Activated gamma-delta T cell (primary cell): ENCODE measurements around the gene SART1.
A peak's percentile ranks its signal among the peaks of the same experiment; 100 is the strongest.
"Not testable (repeated sequence)": the region's sequence is repeated elsewhere in the genome, so short reads cannot be mapped to it uniquely, and the experiment has no call there.

Experiments
- DNase-seq: peaks from one replicate; lab custom pipeline; 2025; lab: John Stamatoyannopoulos, UW

The SART1 gene

DNA sequence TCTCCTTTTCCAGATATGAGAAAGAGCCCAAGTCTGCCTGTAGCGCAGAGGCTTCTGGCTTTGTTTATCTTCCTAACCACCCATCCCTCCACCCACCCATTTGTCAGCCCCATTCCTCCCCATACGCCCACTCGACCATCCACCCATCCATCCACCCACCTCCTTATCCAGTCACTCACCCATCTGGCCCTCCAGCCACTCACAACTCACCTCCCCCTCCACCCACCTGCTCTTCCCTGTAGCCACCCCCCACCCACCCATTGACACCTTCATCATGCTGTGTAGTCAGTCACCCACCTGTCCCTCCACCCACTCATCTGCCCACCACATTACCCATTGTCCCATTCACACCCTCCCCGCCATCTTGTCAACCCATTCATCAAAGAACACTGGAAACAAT lies 55.8 kb downstream of the SART1 start:
- no peak for DNase-seq

DNA sequence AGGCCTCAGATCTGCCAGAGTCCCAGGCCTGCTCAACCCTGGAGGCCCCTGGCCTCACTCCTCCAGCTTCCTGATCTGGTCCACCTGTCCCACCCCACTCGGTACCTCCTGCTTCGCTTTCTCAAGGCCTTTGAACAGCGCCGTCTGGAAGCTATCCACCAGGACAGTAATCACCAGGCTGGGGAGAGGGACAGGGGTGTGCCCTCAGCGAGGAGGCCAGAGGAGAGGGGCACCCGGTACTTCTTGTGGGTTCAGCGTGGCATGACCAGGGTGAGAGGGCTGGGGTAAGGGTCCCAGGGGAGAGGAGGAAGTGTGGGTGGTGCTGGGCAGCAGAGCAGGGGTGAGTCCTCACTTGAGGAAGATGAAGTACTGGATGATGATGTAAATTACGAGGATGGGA lies 58.7 kb downstream of the SART1 start:
- DNase-seq, result no peak

DNA sequence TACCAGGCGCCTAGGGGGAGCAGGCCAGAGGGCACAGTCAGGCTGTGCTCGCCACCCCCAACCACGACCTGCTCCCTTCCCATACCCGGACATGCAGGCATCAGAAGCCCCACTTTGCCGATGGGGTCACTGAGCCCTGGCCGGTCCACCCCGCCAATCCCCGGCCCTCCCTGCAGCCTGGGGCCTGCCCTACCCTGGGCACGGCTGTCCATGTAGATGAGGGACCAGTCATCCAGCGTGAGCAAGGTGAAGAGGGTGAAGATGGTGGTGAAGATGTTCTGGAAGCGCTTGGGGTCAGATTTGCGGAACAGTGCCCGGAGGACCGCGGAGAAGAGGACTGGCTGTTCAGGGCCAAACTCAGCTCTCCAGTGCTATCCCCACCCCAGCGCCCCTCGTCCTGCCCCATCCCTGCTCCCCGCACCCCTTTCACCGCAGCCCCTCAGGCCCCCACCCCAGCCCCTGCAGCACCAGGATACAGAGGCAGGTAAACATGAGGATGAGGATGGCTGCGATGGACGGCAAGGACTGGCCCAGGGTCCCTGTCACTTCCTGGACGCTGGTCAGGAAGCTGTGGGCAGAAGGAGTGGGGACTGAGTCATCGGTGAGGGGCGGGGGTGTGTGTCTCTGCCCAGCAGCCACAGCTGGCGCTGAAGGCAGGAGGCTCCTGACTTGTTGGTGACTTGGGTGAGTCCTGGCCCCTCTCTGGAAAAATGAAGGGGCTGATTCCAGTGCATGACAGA lies 59.3 kb downstream of the SART1 start:
- DNase-seq, result no peak

DNA sequence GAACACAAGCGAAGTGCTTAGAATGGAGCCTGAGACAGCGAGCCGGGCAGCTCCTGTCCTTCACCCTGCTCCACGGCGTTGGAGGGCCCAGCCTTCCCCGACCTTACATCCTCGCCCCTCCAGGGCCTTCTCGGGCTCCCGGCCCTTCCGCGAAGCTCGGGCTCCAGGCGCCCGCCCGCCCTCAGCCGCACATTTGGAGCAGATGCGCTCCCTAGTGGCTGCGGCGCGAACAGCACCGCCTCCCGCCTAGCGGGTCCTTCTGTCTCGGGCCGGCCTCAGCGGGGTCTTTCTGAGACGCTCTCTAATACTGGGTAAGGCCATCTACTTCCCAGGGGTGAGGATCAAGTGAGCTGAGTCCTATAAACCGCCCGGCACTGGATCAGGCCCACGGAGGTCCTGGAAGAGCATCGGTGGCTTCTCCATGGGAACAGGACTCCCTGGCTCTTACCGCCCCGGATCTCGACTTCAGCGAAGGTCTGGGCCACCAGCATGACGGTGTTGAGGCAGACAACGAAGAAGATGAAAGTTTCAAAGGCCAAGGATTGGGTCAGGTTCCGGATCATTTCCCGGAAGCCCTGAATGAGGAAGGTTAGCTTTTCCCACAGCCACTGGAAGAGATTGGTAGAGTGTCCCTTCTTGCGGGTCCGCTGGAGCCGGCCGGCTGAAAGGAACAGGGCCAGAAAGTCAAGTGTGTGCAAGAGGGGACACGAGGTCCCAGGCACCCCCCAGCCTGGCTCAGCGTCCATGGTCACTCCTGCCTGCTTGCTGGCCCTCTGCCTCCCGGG lies 61.1 kb downstream of the SART1 start:
- DNase-seq, result peak; percentile 50

DNA sequence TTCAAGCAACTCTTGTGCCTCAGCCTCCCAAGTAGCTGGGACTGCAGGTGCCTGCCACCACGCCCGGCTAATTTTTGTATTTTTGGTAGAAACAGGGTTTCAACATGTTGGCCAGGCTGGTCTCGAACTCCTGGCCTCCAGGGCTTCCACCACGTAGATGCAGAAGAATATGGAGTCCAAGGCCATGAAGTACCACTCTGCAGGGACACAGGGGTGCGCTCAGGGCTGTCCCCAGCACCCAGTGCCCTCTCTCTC lies 61.6 kb downstream of the SART1 start:
- not testable (repeated sequence) for DNase-seq

DNA sequence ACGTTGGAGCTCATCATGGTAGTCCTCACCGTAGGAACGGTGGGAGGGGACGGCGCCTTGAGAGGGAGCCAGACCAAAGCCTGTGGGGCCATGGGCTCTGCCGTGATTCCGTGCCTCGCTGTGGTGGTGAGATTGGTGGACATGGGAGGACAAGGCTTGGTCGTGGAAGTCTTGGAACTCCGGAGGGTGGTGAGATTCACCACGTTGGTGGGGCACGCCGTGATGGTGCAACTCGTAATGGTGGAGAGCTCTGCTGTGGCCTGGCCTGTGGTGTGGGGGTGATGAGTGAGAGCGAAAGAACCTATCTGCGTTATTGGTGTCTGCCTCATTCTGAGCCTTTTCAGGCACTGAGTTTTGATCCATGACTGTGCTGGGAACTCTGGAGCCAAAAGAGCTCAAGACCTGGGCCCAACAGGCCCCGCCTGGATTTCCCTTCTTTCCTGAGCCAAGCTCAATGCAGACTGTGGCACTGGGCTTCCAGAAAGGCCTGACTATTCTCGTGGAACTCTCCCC lies 64.5 kb downstream of the SART1 start, which contains the start of gene CATSPER1:
TSS of gene CATSPER1 (minus strand) at position 463 of the 513 bp plus-strand sequence. CDS start at position 363, 100 bp downstream.
- DNase-seq, result no peak
